ENCODE results near the gene GBP1.

DNA sequence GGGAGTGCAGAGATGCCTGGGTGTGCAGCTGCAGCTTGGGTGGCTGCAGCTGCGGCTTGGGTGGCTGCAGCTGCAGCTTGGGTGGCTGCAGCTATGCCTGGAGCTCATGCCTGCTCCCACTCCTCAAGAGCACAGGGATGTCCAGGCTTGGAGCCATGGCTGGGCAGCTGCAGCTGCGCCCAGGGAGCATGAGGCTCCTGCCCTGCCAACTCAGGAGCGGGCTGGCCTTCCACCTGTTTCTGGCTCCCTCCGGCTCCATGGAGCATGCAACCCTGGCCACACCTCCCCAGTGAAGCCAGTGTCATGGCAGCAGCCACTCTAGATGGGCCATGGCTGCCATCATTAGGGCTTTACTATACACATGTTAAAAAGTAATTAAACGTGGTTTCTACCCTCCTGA is 21.1 kb downstream of the GBP1 start:
- TF ChIP-seq, protein P1, sequence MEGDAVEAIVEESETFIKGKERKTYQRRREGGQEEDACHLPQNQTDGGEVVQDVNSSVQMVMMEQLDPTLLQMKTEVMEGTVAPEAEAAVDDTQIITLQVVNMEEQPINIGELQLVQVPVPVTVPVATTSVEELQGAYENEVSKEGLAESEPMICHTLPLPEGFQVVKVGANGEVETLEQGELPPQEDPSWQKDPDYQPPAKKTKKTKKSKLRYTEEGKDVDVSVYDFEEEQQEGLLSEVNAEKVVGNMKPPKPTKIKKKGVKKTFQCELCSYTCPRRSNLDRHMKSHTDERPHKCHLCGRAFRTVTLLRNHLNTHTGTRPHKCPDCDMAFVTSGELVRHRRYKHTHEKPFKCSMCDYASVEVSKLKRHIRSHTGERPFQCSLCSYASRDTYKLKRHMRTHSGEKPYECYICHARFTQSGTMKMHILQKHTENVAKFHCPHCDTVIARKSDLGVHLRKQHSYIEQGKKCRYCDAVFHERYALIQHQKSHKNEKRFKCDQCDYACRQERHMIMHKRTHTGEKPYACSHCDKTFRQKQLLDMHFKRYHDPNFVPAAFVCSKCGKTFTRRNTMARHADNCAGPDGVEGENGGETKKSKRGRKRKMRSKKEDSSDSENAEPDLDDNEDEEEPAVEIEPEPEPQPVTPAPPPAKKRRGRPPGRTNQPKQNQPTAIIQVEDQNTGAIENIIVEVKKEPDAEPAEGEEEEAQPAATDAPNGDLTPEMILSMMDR (conservative IDR thresholded peaks at IDR 0.05; ENCODE audit: low read depth, low read length), result no peak
- TF ChIP-seq POLR2A (IDR thresholded peaks at IDR 0.05; ENCODE audit: low read depth, low read length) (no peak), BHLHE40 (IDR thresholded peaks at IDR 0.05; ENCODE audit: low read depth, low read length) (no peak), MXI1 (IDR thresholded peaks at IDR 0.05; ENCODE audit: borderline replicate concordance, low read depth, low read length) (no peak), CHD1 (IDR thresholded peaks at IDR 0.05; ENCODE audit: low read depth, low read length) (no peak), SMC3 (IDR thresholded peaks at IDR 0.05; ENCODE audit: low read depth, low read length) (no peak)

Measured in IMR-90 (cell line).